ENCODE data around the gene TSTD2. TPM values are rescaled to one million over a fixed set of nuclear protein-coding genes. Genes with fewer than 3 reads are reported as not detected.

Gene TSTD2
- polyA plus RNA-seq, 1 donor from 2014 or later: 50.0 TPM

GRCh38 chr9:97670586-97670985 lies 37.4 kb upstream of the TSTD2 start:
- H3K9ac ChIP-seq (ENCODE audit: low read length): no peak overlapping the region
- no peaks in the 10 kb centered on the region for H3K79me2 ChIP-seq (replicated peaks; ENCODE audit: insufficient read depth, low read length)
- no peaks in the 10 kb centered on the region for H4K20me1 ChIP-seq (ENCODE audit: insufficient read depth)
- H3K27me3 ChIP-seq (ENCODE audit: insufficient read depth, low read depth, low read length): no peaks in the 10 kb centered on the region
- H3K4me2 ChIP-seq (ENCODE audit: low read length): no peak overlapping the region
- H3F3A ChIP-seq (ENCODE audit: insufficient read depth, low read length, poor library complexity, severe bottlenecking): no peaks in the 10 kb centered on the region
- H3K36me3 ChIP-seq (ENCODE audit: insufficient read depth, low read length): peaks cover 28% of the 10 kb centered on the region
- H3K9me3 ChIP-seq (ENCODE audit: low read length): no peaks in the 10 kb centered on the region
- no peaks in the 10 kb centered on the region for H3K9me2 ChIP-seq (ENCODE audit: insufficient read depth, low read length)
- no peak overlapping the region for H3K27ac ChIP-seq (ENCODE audit: low read length)
- H2AFZ ChIP-seq (ENCODE audit: low read depth, low read length): no peak overlapping the region
- no peak overlapping the region for H3K4me3 ChIP-seq (ENCODE audit: low read length)
- no peak for TF ChIP-seq RAD21 (conservative IDR thresholded peaks at IDR 0.05)
- no peak for TF ChIP-seq POLR2AphosphoS5 (IDR thresholded peaks at IDR 0.05)
- no peak for TF ChIP-seq TAF1 (IDR thresholded peaks at IDR 0.05; ENCODE audit: low read depth)
- no peak for TF ChIP-seq EP300 (conservative IDR thresholded peaks at IDR 0.05; ENCODE audit: poor library complexity, severe bottlenecking)
- TF ChIP-seq SMC3 (conservative IDR thresholded peaks at IDR 0.05; ENCODE audit: poor library complexity): no peak
- no peak for TF ChIP-seq MXI1 (conservative IDR thresholded peaks at IDR 0.05; ENCODE audit: poor library complexity, severe bottlenecking)

- Histone ChIP-seq H3K79me2 (replicated peaks; ENCODE audit: insufficient read depth, low read length) (no peaks in the 10 kb centered on the region), H3K27ac (ENCODE audit: low read length) (no peak overlapping the region), H2AFZ (ENCODE audit: low read depth, low read length) (no peak overlapping the region), H3K9me2 (ENCODE audit: insufficient read depth, low read length) (no peaks in the 10 kb centered on the region), H4K20me1 (ENCODE audit: insufficient read depth) (no peaks in the 10 kb centered on the region), H3K36me3 (ENCODE audit: insufficient read depth, low read length) (peaks cover 21% of the 10 kb centered on the region), H3K9me3 (ENCODE audit: low read length) (no peaks in the 10 kb centered on the region), H3K9ac (ENCODE audit: low read length) (no peak overlapping the region), H3F3A (ENCODE audit: insufficient read depth, low read length, poor library complexity, severe bottlenecking) (no peaks in the 10 kb centered on the region), H3K4me3 (ENCODE audit: low read length) (no peak overlapping the region), H3K27me3 (ENCODE audit: insufficient read depth, low read depth, low read length) (no peaks in the 10 kb centered on the region), H3K4me2 (ENCODE audit: low read length) (no peak overlapping the region)
- no peak for TF ChIP-seq RAD21 (conservative IDR thresholded peaks at IDR 0.05)
- no peak for TF ChIP-seq REST (IDR thresholded peaks at IDR 0.05; ENCODE audit: borderline replicate concordance)
- no peak for TF ChIP-seq CTCF (IDR thresholded peaks at IDR 0.05; ENCODE audit: poor library complexity, severe bottlenecking)
- no peak for TF ChIP-seq MXI1 (conservative IDR thresholded peaks at IDR 0.05; ENCODE audit: poor library complexity, severe bottlenecking)
- no peak for TF ChIP-seq POLR2AphosphoS5 (IDR thresholded peaks at IDR 0.05)
- no peak for TF ChIP-seq SMC3 (conservative IDR thresholded peaks at IDR 0.05; ENCODE audit: poor library complexity)
- TF ChIP-seq EZH2 (IDR thresholded peaks at IDR 0.05; ENCODE audit: borderline replicate concordance, insufficient read depth, low read length, poor library complexity, severe bottlenecking): no peak
- no peak for TF ChIP-seq EP300 (conservative IDR thresholded peaks at IDR 0.05; ENCODE audit: poor library complexity, severe bottlenecking)
- no peak for TF ChIP-seq TAF1 (IDR thresholded peaks at IDR 0.05; ENCODE audit: low read depth)
Measured at GRCh38 chr9:97668485-97668884, 35.3 kb upstream of the TSTD2 start.

Measured in neural cell (in vitro differentiated cells).